ENCODE results near the gene TMEM256.

DNA sequence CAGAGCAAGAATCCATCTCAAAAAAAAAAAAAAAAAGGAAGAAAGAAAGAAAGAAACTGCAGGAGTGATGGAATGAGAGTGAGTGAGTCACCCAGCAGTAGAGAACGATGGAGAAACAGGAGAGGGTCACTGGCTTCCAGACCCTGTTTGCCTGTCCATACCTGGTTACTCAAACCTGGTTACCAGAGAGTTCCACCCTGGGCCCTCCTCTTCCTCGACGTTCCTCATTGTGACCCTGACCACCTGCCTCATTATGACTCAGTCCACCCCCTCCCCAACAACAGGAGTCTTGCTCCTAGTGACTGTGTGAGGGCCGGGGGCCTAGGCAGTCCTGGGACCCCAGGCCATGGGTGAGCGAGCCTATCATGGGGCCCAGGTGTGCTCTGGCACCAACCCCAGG is 24.7 kb upstream of the TMEM256 start, which contains the start of gene SPEM3:
- TF ChIP-seq POLR2A (IDR thresholded peaks at IDR 0.05; ENCODE audit: low read length) (no peak), GATA1 (IDR thresholded peaks at IDR 0.05; ENCODE audit: low read depth, low read length) (no peak)
